HUDEP-2 (cell line): ENCODE results near the gene SLC38A3.
"Not testable (repeated sequence)": the region's sequence is repeated elsewhere in the genome, so short reads cannot be mapped to it uniquely, and the experiment has no call there.

Experiments
- DNase-seq, 76 experiments: peaks; one replicate each; lab custom pipeline; 2025; ENCODE audit not compliant: unreplicated experiment in 76 of 76; lab: John Stamatoyannopoulos, UW

SLC38A3 gene

GRCh38 chr3:50208677-50209344 is 3.7 kb downstream of the SLC38A3 start:
- DNase-seq, result no peak

GRCh38 chr3:50210176-50210509 is 5.1 kb downstream of the SLC38A3 start:
- no peak for DNase-seq

GRCh38 chr3:50210510-50211367 is 5.7 kb downstream of the SLC38A3 start:
- no peak for DNase-seq

GRCh38 chr3:50211368-50211717 is 6.3 kb downstream of the SLC38A3 start:
- DNase-seq, result not testable (repeated sequence)

- DNase-seq, result no peak
Observed at GRCh38 chr3:50211930-50212329, 6.9 kb downstream of the SLC38A3 start.

- DNase-seq, result peak in 1 of 76 experiments; percentile 14
Observed at GRCh38 chr3:50212502-50212901, 7.4 kb downstream of the SLC38A3 start.

GRCh38 chr3:50212971-50213370 is 7.9 kb downstream of the SLC38A3 start:
- DNase-seq, result no peak

- no peak for DNase-seq
Observed at GRCh38 chr3:50213373-50213772, 8.3 kb downstream of the SLC38A3 start.

- DNase-seq, result no peak
Observed at GRCh38 chr3:50214824-50215223, 9.8 kb downstream of the SLC38A3 start.

GRCh38 chr3:50215529-50215928 is 10.5 kb downstream of the SLC38A3 start:
- DNase-seq, result no peak

- DNase-seq, result no peak
Observed at GRCh38 chr3:50217681-50218080, 12.6 kb downstream of the SLC38A3 start.

- DNase-seq, result no peak
Observed at GRCh38 chr3:50218448-50218847, 13.4 kb downstream of the SLC38A3 start.

- no peak for DNase-seq
Observed at GRCh38 chr3:50219285-50219684, 14.2 kb downstream of the SLC38A3 start.

- DNase-seq, result no peak
Observed at GRCh38 chr3:50220109-50220508, 15.0 kb downstream of the SLC38A3 start.

GRCh38 chr3:50221051-50221410 is 16.0 kb downstream of the SLC38A3 start:
- DNase-seq, result no peak

GRCh38 chr3:50221411-50222168 is 16.5 kb downstream of the SLC38A3 start:
- DNase-seq, result no peak

GRCh38 chr3:50222169-50222528 is 17.1 kb downstream of the SLC38A3 start:
- DNase-seq, result no peak

GRCh38 chr3:50224639-50225038 is 19.6 kb downstream of the SLC38A3 start:
- DNase-seq, result no peak

GRCh38 chr3:50226888-50227389 is 21.9 kb downstream of the SLC38A3 start:
- peak in 23 of 76 experiments; percentile 8 to 61 (median 28) for DNase-seq

GRCh38 chr3:50227390-50228183 is 22.5 kb downstream of the SLC38A3 start:
- DNase-seq, result peak in 74 of 76 experiments; percentile 35 to 95 (median 86)
